Gastroesophageal sphincter (tissue), 3 donors: ENCODE measurements around the gene GLI3.

Source experiments
- CTCF ChIP-seq, 4 experiments: fragments of 200-600 bp in 2 of 4; fragments of 450-650 bp in 2 of 4; sonication (generic) in 1 of 4; IDR thresholded peaks; one replicate each; pipeline ENCODE4 v1.5.1; 2017 to 2019; ENCODE audit warnings: antibody characterized with exemption in 4 of 4, mild to moderate bottlenecking in 2 of 4, moderate library complexity in 2 of 4
- POLR2A ChIP-seq, 2 donors: fragments of 450-650 bp; IDR thresholded peaks; one replicate each; pipeline ENCODE4 v1.6.1; 2017; ENCODE audit warnings: antibody characterized with exemption in 2 of 2, mild to moderate bottlenecking in 2 of 2, moderate library complexity in 1 of 2
- POLR2AphosphoS5 ChIP-seq: sonication (generic); formaldehyde crosslinking; IDR thresholded peaks from one replicate; pipeline ENCODE4 v1.6.1; 2017; ENCODE audit warnings: antibody characterized with exemption

GRCh38 chr7:42134276-42134876, 102.6 kb downstream of the GLI3 start:
- TF ChIP-seq CTCF (IDR thresholded peaks at IDR 0.05) (no peak), POLR2A (IDR thresholded peaks at IDR 0.05) (no peak), POLR2AphosphoS5 (no peak)
